ENCODE data around the gene PTPN6. TPM values are rescaled to one million over a fixed set of nuclear protein-coding genes. Genes with fewer than 3 reads are reported as not detected.
A peak's percentile ranks its signal among the peaks of the same experiment; 100 is the strongest.

Gene PTPN6
- total RNA-seq, 1 experiment from 2014 or later = 2.3 TPM

GRCh38 chr12:6941782-6942181 lies 9.4 kb upstream of the PTPN6 start:
- no TSS peak for BruUV-seq (replicated peaks)
- Histone ChIP-seq H3K4me1 (ENCODE audit: insufficient read depth, low read length, poor library complexity, severe bottlenecking) (peaks cover 31% of the 10 kb centered on the region), H3K27me3 (replicated peaks; ENCODE audit: insufficient read depth, low read depth, low read length, poor library complexity) (no peaks in the 10 kb centered on the region), H3K4me3 (ENCODE audit: low read depth, low read length, poor library complexity, severe bottlenecking) (no peak overlapping the region), H3K9me3 (ENCODE audit: low read depth, low read length, poor library complexity, severe bottlenecking) (no peaks in the 10 kb centered on the region), H3K27ac (ENCODE audit: low read depth, low read length, poor library complexity, severe bottlenecking) (peak overlapping the region; percentile 39), H3K36me3 (ENCODE audit: insufficient read depth, low read length, poor library complexity, severe bottlenecking) (peaks cover 36% of the 10 kb centered on the region)
- ChIA-PET POLR2A (ENCODE audit: low non-redundant PET) (no interaction called here), CTCF (no interaction called here)
- DNase-seq (ENCODE audit: low spot score) = no peak
- intact Hi-C loops (cut with micrococcal nuclease; ENCODE audit: unreplicated experiment) = no loop called here
- no peak for TF ChIP-seq CTCF (conservative IDR thresholded peaks at IDR 0.05; ENCODE audit: low read depth, low read length)
- TF ChIP-seq EZH2 (IDR thresholded peaks at IDR 0.05; ENCODE audit: borderline replicate concordance, low read depth, low read length, poor library complexity, severe bottlenecking) = no peak

GRCh38 chr12:6942331-6942665 lies 8.9 kb upstream of the PTPN6 start:
- CTCF ChIA-PET = interaction anchor here (3.2 kb wide), 1 partner anchor 23 kb away, joined by 20 read pairs; no protein-coding TSS in a partner anchor
- intact Hi-C loops (cut with micrococcal nuclease; ENCODE audit: unreplicated experiment) = no loop called here
- no peak for TF ChIP-seq EZH2 (IDR thresholded peaks at IDR 0.05; ENCODE audit: borderline replicate concordance, low read depth, low read length, poor library complexity, severe bottlenecking)
- no peak for TF ChIP-seq CTCF (conservative IDR thresholded peaks at IDR 0.05; ENCODE audit: low read depth, low read length)
- peak overlapping the region; percentile 99 for H3K27ac ChIP-seq (ENCODE audit: low read depth, low read length, poor library complexity, severe bottlenecking)
- POLR2A ChIA-PET (ENCODE audit: low non-redundant PET) = interaction anchor here (0.6 kb wide), 1 partner anchor 174 kb away, joined by 3 read pairs; no protein-coding TSS in a partner anchor
- BruUV-seq (replicated peaks) = no TSS peak
- no peaks in the 10 kb centered on the region for H3K27me3 ChIP-seq (replicated peaks; ENCODE audit: insufficient read depth, low read depth, low read length, poor library complexity)
- no peak for DNase-seq (ENCODE audit: low spot score)
- H3K4me3 ChIP-seq (ENCODE audit: low read depth, low read length, poor library complexity, severe bottlenecking) = no peak overlapping the region
- H3K4me1 ChIP-seq (ENCODE audit: insufficient read depth, low read length, poor library complexity, severe bottlenecking) = peaks cover 26% of the 10 kb centered on the region
- H3K9me3 ChIP-seq (ENCODE audit: low read depth, low read length, poor library complexity, severe bottlenecking) = no peaks in the 10 kb centered on the region
- peaks cover 34% of the 10 kb centered on the region for H3K36me3 ChIP-seq (ENCODE audit: insufficient read depth, low read length, poor library complexity, severe bottlenecking)

- no TSS peak for BruUV-seq (replicated peaks)
- H3K4me1 ChIP-seq (ENCODE audit: insufficient read depth, low read length, poor library complexity, severe bottlenecking) = peaks cover 21% of the 10 kb centered on the region
- peak; percentile 93 for DNase-seq (ENCODE audit: low spot score)
- TF ChIP-seq EZH2 (IDR thresholded peaks at IDR 0.05; ENCODE audit: borderline replicate concordance, low read depth, low read length, poor library complexity, severe bottlenecking) = no peak
- no peak for TF ChIP-seq CTCF (conservative IDR thresholded peaks at IDR 0.05; ENCODE audit: low read depth, low read length)
- POLR2A ChIA-PET (ENCODE audit: low non-redundant PET) = interaction anchor here (0.6 to 2.0 kb wide), 8 partner anchors 18 to 1107 kb away, joined by 3 to 19 read pairs (median 6); partner anchors contain the start of gene PEX5
- intact Hi-C loops (cut with micrococcal nuclease; ENCODE audit: unreplicated experiment) = no loop called here
- no peaks in the 10 kb centered on the region for H3K9me3 ChIP-seq (ENCODE audit: low read depth, low read length, poor library complexity, severe bottlenecking)
- H3K4me3 ChIP-seq (ENCODE audit: low read depth, low read length, poor library complexity, severe bottlenecking) = peak overlapping the region; percentile 64
- H3K27me3 ChIP-seq (replicated peaks; ENCODE audit: insufficient read depth, low read depth, low read length, poor library complexity) = no peaks in the 10 kb centered on the region
- peak overlapping the region; percentile 99 for H3K27ac ChIP-seq (ENCODE audit: low read depth, low read length, poor library complexity, severe bottlenecking)
- H3K36me3 ChIP-seq (ENCODE audit: insufficient read depth, low read length, poor library complexity, severe bottlenecking) = peaks cover 33% of the 10 kb centered on the region
- CTCF ChIA-PET = interaction anchor here (0.8 to 3.2 kb wide), 5 partner anchors 18 to 165 kb away, joined by 3 to 20 read pairs (median 5); no protein-coding TSS in a partner anchor
These were observed 7.8 kb upstream of the PTPN6 start for GRCh38 chr12:6943389-6943721.

All from A673 (cell line).